OCI-LY7 (cell line): ENCODE results near the gene OSBP2. TPM values are rescaled to one million over a fixed set of nuclear protein-coding genes. Genes with fewer than 3 reads are reported as not detected.

ENCODE experiments used
- BruUV-seq: library from RNA; stranded (reverse); fragments of 400-500 nt; replicated peaks from 2 replicates; lab custom pipeline; 2021; lab: Mats Ljungman, UMichigan
- CTCF ChIA-PET: fragments of 300-600 bp; sonication (Branson Sonifier 250); formaldehyde crosslinking; loops from one replicate; lab custom pipeline; 2022; ENCODE audit warnings: antibody characterized with exemption; ENCODE audit not compliant: unreplicated experiment; lab: Charles Lee
- POLR2A ChIA-PET: fragments of 300-600 bp; sonication (Branson Sonifier 250); formaldehyde crosslinking; loops from one replicate; lab custom pipeline; 2022; ENCODE audit warnings: antibody characterized with exemption; lab: Charles Lee
- DNase-seq: peaks from one replicate; pipeline ENCODE4 v3.0.0-alpha.2; 2015; ENCODE audit warnings: low spot score
- H2AFZ ChIP-seq: fragments of 200-600 bp; sonication (generic), shearing (Covaris generic); 2 replicates; pipeline ENCODE4 v1.6.1; 2014; ENCODE audit warnings: mild to moderate bottlenecking, antibody characterized with exemption, low read length, moderate library complexity
- H3K27ac ChIP-seq: fragments of 200-600 bp; sonication (generic); 2 replicates; pipeline ENCODE4 v1.5.1; 2014; ENCODE audit warnings: mixed run types, low read depth, mild to moderate bottlenecking, moderate library complexity, low read length, inconsistent platforms; ENCODE audit not compliant: poor library complexity, severe bottlenecking
- H3K36me3 ChIP-seq: fragments of 200-600 bp; sonication (generic); 2 replicates; pipeline ENCODE4 v1.6.1; 2014; ENCODE audit warnings: mild to moderate bottlenecking, antibody characterized with exemption, low read length, moderate library complexity, mixed read lengths; ENCODE audit not compliant: insufficient read depth
- H3K4me1 ChIP-seq: fragments of 200-600 bp; sonication (generic); 2 replicates; pipeline ENCODE4 v1.5.1; 2014; ENCODE audit warnings: mild to moderate bottlenecking, low read length; ENCODE audit not compliant: insufficient read depth, poor library complexity, severe bottlenecking
- H3K4me2 ChIP-seq: fragments of 200-600 bp; sonication (generic); 2 replicates; pipeline ENCODE4 v1.6.1; 2014; ENCODE audit warnings: mild to moderate bottlenecking, low read length
- H3K4me3 ChIP-seq: fragments of 200-600 bp; sonication (generic); 2 replicates; pipeline ENCODE4 v1.5.1; 2014; ENCODE audit warnings: mild to moderate bottlenecking, low read depth, low read length; ENCODE audit not compliant: poor library complexity, severe bottlenecking
- H3K79me2 ChIP-seq: fragments of 200-600 bp; sonication (generic); 2 replicates; pipeline ENCODE4 v1.6.1; 2016; ENCODE audit warnings: low read depth, mild to moderate bottlenecking, low read length, moderate library complexity, mixed read lengths; ENCODE audit not compliant: insufficient read depth
- H3K9me2 ChIP-seq: fragments of 200-600 bp; sonication (generic); 2 replicates; pipeline ENCODE4 v1.6.1; 2016; ENCODE audit warnings: mild to moderate bottlenecking, low read length, mixed read lengths; ENCODE audit not compliant: insufficient read depth
- H3K9me3 ChIP-seq: fragments of 200-600 bp; sonication (generic); 2 replicates; pipeline ENCODE4 v1.6.1; 2014; ENCODE audit warnings: mild to moderate bottlenecking, mixed run types, low read length, mixed read lengths
- H4K20me1 ChIP-seq: fragments of 200-600 bp; sonication (generic); 2 replicates; pipeline ENCODE4 v1.6.1; 2014; ENCODE audit warnings: mild to moderate bottlenecking, antibody characterized with exemption, low read length, moderate library complexity, mixed read lengths; ENCODE audit not compliant: insufficient read depth
- EZH2phosphoT487 ChIP-seq: fragments of 200-600 bp; sonication (generic); IDR thresholded peaks from 2 replicates; pipeline ENCODE4 v1.6.1; 2018; ENCODE audit warnings: low read depth, borderline replicate concordance, mild to moderate bottlenecking, mixed run types, antibody characterized with exemption, low read length, moderate library complexity, mixed read lengths
- intact Hi-C: fragments of 100-400 bp; cut with micrococcal nuclease; formaldehyde crosslinking; loops from one replicate; pipeline ENCODE4 v1.10.0; 2022; ENCODE audit not compliant: unreplicated experiment
- total RNA-seq, 2 experiments: library from RNA; depleted of rRNA in 1 of 2; stranded (reverse); fragments of >200 nt in 1 of 2; shearing (Covaris generic) in 1 of 2; gene quantifications; 2 replicates each; pipeline ENCODE4 v1.2.3, GENCODE V29; 2014 to 2022
- TF ChIP-seq, protein P1 (sequence below): fragments of 200-600 bp; sonication (generic); conservative IDR thresholded peaks from 2 replicates; pipeline ENCODE4 v1.5.1; 2014; ENCODE audit warnings: mild to moderate bottlenecking, antibody characterized with exemption, low read length, moderate library complexity, mixed read lengths

OSBP2 gene
- total RNA-seq, 2 experiments from 2014 or later: 0.19 to 0.34 TPM

DNA sequence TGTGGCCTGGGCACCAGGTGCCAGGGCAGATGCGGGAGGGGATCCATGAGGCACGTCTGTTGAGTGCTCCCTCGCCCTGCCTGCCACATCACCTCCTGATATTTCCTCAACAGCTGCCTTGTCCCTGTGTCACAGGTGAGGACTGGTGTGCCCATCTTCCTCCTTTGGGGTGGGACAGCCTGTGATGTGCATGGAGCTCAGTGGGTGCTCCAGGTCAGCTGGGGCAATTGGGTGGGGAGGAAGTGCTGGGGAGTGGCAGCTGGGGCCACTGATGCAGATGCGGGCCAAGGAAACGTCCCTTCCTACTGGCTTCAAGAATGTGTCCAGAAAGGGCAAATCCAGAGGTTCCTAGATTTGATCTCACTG is 190.3 kb downstream of the OSBP2 start:
- H4K20me1 ChIP-seq: no peaks in the 10 kb centered on the region
- CTCF ChIA-PET: no interaction called here
- no peaks in the 10 kb centered on the region for H3K9me3 ChIP-seq
- H3K36me3 ChIP-seq: no peaks in the 10 kb centered on the region
- TF ChIP-seq EZH2phosphoT487: no peak
- TF ChIP-seq, protein P1, sequence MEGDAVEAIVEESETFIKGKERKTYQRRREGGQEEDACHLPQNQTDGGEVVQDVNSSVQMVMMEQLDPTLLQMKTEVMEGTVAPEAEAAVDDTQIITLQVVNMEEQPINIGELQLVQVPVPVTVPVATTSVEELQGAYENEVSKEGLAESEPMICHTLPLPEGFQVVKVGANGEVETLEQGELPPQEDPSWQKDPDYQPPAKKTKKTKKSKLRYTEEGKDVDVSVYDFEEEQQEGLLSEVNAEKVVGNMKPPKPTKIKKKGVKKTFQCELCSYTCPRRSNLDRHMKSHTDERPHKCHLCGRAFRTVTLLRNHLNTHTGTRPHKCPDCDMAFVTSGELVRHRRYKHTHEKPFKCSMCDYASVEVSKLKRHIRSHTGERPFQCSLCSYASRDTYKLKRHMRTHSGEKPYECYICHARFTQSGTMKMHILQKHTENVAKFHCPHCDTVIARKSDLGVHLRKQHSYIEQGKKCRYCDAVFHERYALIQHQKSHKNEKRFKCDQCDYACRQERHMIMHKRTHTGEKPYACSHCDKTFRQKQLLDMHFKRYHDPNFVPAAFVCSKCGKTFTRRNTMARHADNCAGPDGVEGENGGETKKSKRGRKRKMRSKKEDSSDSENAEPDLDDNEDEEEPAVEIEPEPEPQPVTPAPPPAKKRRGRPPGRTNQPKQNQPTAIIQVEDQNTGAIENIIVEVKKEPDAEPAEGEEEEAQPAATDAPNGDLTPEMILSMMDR: no peak
- intact Hi-C loops: no loop called here
- no peaks in the 10 kb centered on the region for H3K79me2 ChIP-seq
- POLR2A ChIA-PET: no interaction called here
- H2AFZ ChIP-seq: no peak overlapping the region
- BruUV-seq: no TSS peak
- no peak overlapping the region for H3K27ac ChIP-seq
- H3K4me2 ChIP-seq: no peak overlapping the region
- H3K4me3 ChIP-seq: no peak overlapping the region
- DNase-seq: no peak
- H3K4me1 ChIP-seq: no peaks in the 10 kb centered on the region
- no peaks in the 10 kb centered on the region for H3K9me2 ChIP-seq

DNA sequence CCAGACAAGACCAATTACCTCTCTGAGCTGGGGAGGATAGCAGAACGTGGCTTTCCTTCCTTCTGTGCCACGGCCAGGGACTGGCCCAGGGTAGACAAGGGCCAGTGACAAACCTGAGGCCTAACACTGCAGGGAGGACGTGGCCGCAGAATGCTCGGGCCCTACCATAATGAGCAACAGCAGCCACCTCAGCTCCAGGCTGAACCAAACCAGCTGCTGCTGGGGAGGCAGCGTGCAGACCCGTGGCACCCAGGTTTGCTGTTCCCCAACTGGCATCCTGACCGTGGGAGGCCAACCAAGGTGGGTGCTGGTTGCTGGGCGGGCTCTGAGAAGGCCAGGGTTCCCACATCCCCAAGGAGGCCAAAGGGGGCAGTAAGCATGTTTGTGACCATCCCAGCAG is 190.9 kb downstream of the OSBP2 start:
- Histone ChIP-seq H4K20me1 (no peaks in the 10 kb centered on the region), H3K79me2 (no peaks in the 10 kb centered on the region), H3K4me2 (no peak overlapping the region), H3K4me3 (no peak overlapping the region), H3K27ac (no peak overlapping the region), H3K9me3 (no peaks in the 10 kb centered on the region), H3K36me3 (no peaks in the 10 kb centered on the region), H2AFZ (no peak overlapping the region), H3K9me2 (no peaks in the 10 kb centered on the region), H3K4me1 (no peaks in the 10 kb centered on the region)
- BruUV-seq: no TSS peak
- TF ChIP-seq, protein P1: no peak
- TF ChIP-seq EZH2phosphoT487: no peak
- DNase-seq: no peak
- intact Hi-C loops: no loop called here
- ChIA-PET POLR2A (no interaction called here), CTCF (no interaction called here)

DNA sequence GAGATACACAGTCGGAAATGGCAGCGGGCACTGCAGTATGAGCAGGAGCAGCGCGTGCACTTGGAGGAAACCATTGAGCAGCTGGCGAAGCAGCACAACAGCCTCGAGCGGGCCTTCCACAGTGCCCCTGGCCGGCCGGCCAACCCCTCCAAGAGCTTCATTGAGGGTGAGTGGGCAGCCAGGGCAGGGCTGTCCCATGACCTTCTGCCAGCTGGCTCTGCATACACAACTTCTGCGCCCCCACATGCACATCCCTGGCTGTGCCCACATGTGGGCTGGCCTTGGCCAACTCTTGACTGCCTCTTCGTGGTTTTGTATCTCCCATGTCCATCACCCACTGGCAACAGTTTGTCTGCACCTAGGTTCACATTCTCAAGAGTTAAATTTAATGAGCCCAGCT is 192.8 kb downstream of the OSBP2 start:
- no peak for DNase-seq
- POLR2A ChIA-PET: no interaction called here
- no TSS peak for BruUV-seq

More for the DNA sequence above, 192.8 kb downstream of the OSBP2 start:
- Histone ChIP-seq H3K9me3 (no peaks in the 10 kb centered on the region), H3K4me2 (no peak overlapping the region), H2AFZ (no peak overlapping the region), H3K9me2 (no peaks in the 10 kb centered on the region), H4K20me1 (no peaks in the 10 kb centered on the region), H3K4me1 (no peaks in the 10 kb centered on the region), H3K36me3 (no peaks in the 10 kb centered on the region), H3K27ac (no peak overlapping the region), H3K79me2 (no peaks in the 10 kb centered on the region), H3K4me3 (no peak overlapping the region)
- CTCF ChIA-PET: no interaction called here
- intact Hi-C loops: no loop called here
- no peak for TF ChIP-seq EZH2phosphoT487
- TF ChIP-seq, protein P1: no peak
